ENCODE results near the gene GZMB.

GZMB gene

GRCh38 chr14:24629521-24629920 is 4.5 kb downstream of the GZMB start:
- no peak overlapping the region for H3K4me2 ChIP-seq (ENCODE audit: low read length)

GRCh38 chr14:24613747-24614146 is 20.2 kb downstream of the GZMB start:
- Histone ChIP-seq H3K27me3 (ENCODE audit: low read depth, low read length) (no peaks in the 10 kb centered on the region), H3K4me3 (ENCODE audit: low read length) (no peak overlapping the region), H3K4me2 (ENCODE audit: low read length) (no peak overlapping the region), H3K36me3 (replicated peaks; ENCODE audit: low read depth, low read length) (no peaks in the 10 kb centered on the region), H4K20me1 (ENCODE audit: insufficient read depth, low read length) (no peaks in the 10 kb centered on the region), H3K4me1 (ENCODE audit: low read length) (no peaks in the 10 kb centered on the region), H2AFZ (ENCODE audit: low read depth, low read length) (no peak overlapping the region), H3K27ac (ENCODE audit: low read length) (no peak overlapping the region), H3K79me2 (ENCODE audit: low read length) (no peaks in the 10 kb centered on the region), H3K9me3 (ENCODE audit: insufficient read depth, low read length) (no peaks in the 10 kb centered on the region), H3K9ac (ENCODE audit: low read length) (no peak overlapping the region)
- no peak for TF ChIP-seq CTCF (IDR thresholded peaks at IDR 0.05; ENCODE audit: low read depth, low read length)
- no peak for TF ChIP-seq EZH2phosphoT487 (IDR thresholded peaks at IDR 0.05; ENCODE audit: low read depth)

More at GRCh38 chr14:24629521-24629920, 4.5 kb downstream of the GZMB start:
- H3K4me1 ChIP-seq (ENCODE audit: low read length) = no peaks in the 10 kb centered on the region
- H3K9me3 ChIP-seq (ENCODE audit: insufficient read depth, low read length) = no peaks in the 10 kb centered on the region
- no peaks in the 10 kb centered on the region for H4K20me1 ChIP-seq (ENCODE audit: insufficient read depth, low read length)
- no peak overlapping the region for H3K9ac ChIP-seq (ENCODE audit: low read length)
- H3K36me3 ChIP-seq (replicated peaks; ENCODE audit: low read depth, low read length) = no peaks in the 10 kb centered on the region
- no peak for TF ChIP-seq CTCF (IDR thresholded peaks at IDR 0.05; ENCODE audit: low read depth, low read length)
- TF ChIP-seq EZH2phosphoT487 (IDR thresholded peaks at IDR 0.05; ENCODE audit: low read depth) = no peak
- no peak overlapping the region for H2AFZ ChIP-seq (ENCODE audit: low read depth, low read length)
- H3K27ac ChIP-seq (ENCODE audit: low read length) = no peak overlapping the region
- no peaks in the 10 kb centered on the region for H3K27me3 ChIP-seq (ENCODE audit: low read depth, low read length)
- no peaks in the 10 kb centered on the region for H3K79me2 ChIP-seq (ENCODE audit: low read length)
- H3K4me3 ChIP-seq (ENCODE audit: low read length) = no peak overlapping the region

- TF ChIP-seq CTCF (IDR thresholded peaks at IDR 0.05; ENCODE audit: low read depth, low read length) (no peak), EZH2phosphoT487 (IDR thresholded peaks at IDR 0.05; ENCODE audit: low read depth) (no peak)
- no peaks in the 10 kb centered on the region for H3K79me2 ChIP-seq (ENCODE audit: low read length)
- no peaks in the 10 kb centered on the region for H3K36me3 ChIP-seq (replicated peaks; ENCODE audit: low read depth, low read length)
- H3K27me3 ChIP-seq (ENCODE audit: low read depth, low read length) = no peaks in the 10 kb centered on the region
- H3K4me2 ChIP-seq (ENCODE audit: low read length) = no peak overlapping the region
- no peak overlapping the region for H2AFZ ChIP-seq (ENCODE audit: low read depth, low read length)
- no peaks in the 10 kb centered on the region for H3K4me1 ChIP-seq (ENCODE audit: low read length)
- no peak overlapping the region for H3K4me3 ChIP-seq (ENCODE audit: low read length)
- H3K9ac ChIP-seq (ENCODE audit: low read length) = no peak overlapping the region
- H3K9me3 ChIP-seq (ENCODE audit: insufficient read depth, low read length) = no peaks in the 10 kb centered on the region
- no peaks in the 10 kb centered on the region for H4K20me1 ChIP-seq (ENCODE audit: insufficient read depth, low read length)
- no peak overlapping the region for H3K27ac ChIP-seq (ENCODE audit: low read length)
Measured at GRCh38 chr14:24613241-24613640, 20.7 kb downstream of the GZMB start.

- Histone ChIP-seq H3K27ac (ENCODE audit: low read length) (no peak overlapping the region), H3K4me3 (ENCODE audit: low read length) (no peak overlapping the region), H2AFZ (ENCODE audit: low read depth, low read length) (no peak overlapping the region), H3K9ac (ENCODE audit: low read length) (no peak overlapping the region), H4K20me1 (ENCODE audit: insufficient read depth, low read length) (no peaks in the 10 kb centered on the region), H3K79me2 (ENCODE audit: low read length) (no peaks in the 10 kb centered on the region), H3K9me3 (ENCODE audit: insufficient read depth, low read length) (no peaks in the 10 kb centered on the region), H3K4me2 (ENCODE audit: low read length) (no peak overlapping the region), H3K36me3 (replicated peaks; ENCODE audit: low read depth, low read length) (no peaks in the 10 kb centered on the region), H3K4me1 (ENCODE audit: low read length) (peaks cover 5% of the 10 kb centered on the region; the same call in 1 of the 2 replicates), H3K27me3 (ENCODE audit: low read depth, low read length) (no peaks in the 10 kb centered on the region)
- no peak for TF ChIP-seq EZH2phosphoT487 (IDR thresholded peaks at IDR 0.05; ENCODE audit: low read depth)
- TF ChIP-seq CTCF (IDR thresholded peaks at IDR 0.05; ENCODE audit: low read depth, low read length) = no peak
Measured at GRCh38 chr14:24612196-24612595, 21.8 kb downstream of the GZMB start.

Data from OCI-LY3 (cell line).